ENCODE data around the gene FOLR3. TPM values are rescaled to one million over a fixed set of nuclear protein-coding genes. Genes with fewer than 3 reads are reported as not detected.

The FOLR3 gene
- total and polyA plus RNA-seq, 8 donors: 0.40 TPM; not detected in 7

DNA sequence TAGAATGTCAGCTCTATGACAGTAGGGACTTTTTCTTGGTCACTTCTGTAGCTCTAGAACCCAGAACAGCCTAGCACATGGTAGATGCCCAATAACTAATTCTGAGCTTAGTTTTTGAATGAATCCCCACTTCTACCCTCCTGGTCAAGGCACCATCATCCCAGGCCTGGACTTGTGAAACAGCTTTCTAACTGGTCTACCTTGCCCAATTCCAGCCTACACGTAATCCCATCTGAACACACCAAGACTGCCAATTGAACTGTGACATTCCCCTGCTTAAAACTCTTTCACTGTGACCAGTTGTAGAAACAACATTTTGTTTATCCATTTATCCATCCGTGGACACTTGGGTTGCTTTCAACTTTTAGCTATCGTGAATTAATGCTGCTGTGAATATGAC lies 6.1 kb upstream of the FOLR3 start:
- H3K4me1 ChIP-seq: no peaks in the 10 kb centered on the region
- TF ChIP-seq, protein P1, sequence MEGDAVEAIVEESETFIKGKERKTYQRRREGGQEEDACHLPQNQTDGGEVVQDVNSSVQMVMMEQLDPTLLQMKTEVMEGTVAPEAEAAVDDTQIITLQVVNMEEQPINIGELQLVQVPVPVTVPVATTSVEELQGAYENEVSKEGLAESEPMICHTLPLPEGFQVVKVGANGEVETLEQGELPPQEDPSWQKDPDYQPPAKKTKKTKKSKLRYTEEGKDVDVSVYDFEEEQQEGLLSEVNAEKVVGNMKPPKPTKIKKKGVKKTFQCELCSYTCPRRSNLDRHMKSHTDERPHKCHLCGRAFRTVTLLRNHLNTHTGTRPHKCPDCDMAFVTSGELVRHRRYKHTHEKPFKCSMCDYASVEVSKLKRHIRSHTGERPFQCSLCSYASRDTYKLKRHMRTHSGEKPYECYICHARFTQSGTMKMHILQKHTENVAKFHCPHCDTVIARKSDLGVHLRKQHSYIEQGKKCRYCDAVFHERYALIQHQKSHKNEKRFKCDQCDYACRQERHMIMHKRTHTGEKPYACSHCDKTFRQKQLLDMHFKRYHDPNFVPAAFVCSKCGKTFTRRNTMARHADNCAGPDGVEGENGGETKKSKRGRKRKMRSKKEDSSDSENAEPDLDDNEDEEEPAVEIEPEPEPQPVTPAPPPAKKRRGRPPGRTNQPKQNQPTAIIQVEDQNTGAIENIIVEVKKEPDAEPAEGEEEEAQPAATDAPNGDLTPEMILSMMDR (IDR thresholded peaks at IDR 0.05): no peak
- H3K36me3 ChIP-seq: no peaks in the 10 kb centered on the region
- no peak overlapping the region for H3K27ac ChIP-seq
- no peak overlapping the region for H3K4me3 ChIP-seq
- no peak for ATAC-seq
- no peak for DNase-seq
- no peaks in the 10 kb centered on the region for H3K27me3 ChIP-seq
- WGBS, 2 donors: 80 to 87% methylated on average over 3 of the region's 3 CpGs
- no peak for FAIRE-seq
- no peaks in the 10 kb centered on the region for H3K9me3 ChIP-seq
- intact Hi-C loops (cut with DNase I): no loop called here

DNA sequence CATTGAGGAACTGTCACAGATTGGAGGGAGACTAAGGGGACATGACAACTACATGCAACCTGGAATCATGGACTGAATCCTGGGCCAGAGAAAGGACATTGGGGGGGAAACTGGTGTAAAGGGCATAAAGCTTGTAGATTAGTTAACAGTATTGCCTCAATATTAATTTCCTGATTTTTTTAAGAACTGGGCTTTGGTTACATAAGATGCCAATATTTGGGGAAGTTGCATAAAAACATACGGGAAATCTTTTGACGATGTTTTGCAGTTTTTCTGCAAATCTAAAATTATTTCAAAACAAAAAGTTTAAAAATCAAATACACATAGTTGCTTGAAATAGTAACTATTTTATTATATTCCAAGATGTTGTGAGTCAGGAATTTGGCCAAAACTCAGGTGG lies 2.9 kb upstream of the FOLR3 start:
- no peaks in the 10 kb centered on the region for H3K36me3 ChIP-seq
- DNase-seq: no peak
- H3K27ac ChIP-seq: no peak overlapping the region
- ATAC-seq: no peak
- TF ChIP-seq, protein P1 (IDR thresholded peaks at IDR 0.05): no peak
- no peaks in the 10 kb centered on the region for H3K27me3 ChIP-seq
- 78 to 89% methylated on average over 2 of the region's 2 CpGs for WGBS, 2 donors
- no peak for FAIRE-seq
- H3K9me3 ChIP-seq: no peaks in the 10 kb centered on the region
- no peaks in the 10 kb centered on the region for H3K4me1 ChIP-seq
- H3K4me3 ChIP-seq: no peak overlapping the region
- intact Hi-C loops (cut with DNase I): no loop called here

DNA sequence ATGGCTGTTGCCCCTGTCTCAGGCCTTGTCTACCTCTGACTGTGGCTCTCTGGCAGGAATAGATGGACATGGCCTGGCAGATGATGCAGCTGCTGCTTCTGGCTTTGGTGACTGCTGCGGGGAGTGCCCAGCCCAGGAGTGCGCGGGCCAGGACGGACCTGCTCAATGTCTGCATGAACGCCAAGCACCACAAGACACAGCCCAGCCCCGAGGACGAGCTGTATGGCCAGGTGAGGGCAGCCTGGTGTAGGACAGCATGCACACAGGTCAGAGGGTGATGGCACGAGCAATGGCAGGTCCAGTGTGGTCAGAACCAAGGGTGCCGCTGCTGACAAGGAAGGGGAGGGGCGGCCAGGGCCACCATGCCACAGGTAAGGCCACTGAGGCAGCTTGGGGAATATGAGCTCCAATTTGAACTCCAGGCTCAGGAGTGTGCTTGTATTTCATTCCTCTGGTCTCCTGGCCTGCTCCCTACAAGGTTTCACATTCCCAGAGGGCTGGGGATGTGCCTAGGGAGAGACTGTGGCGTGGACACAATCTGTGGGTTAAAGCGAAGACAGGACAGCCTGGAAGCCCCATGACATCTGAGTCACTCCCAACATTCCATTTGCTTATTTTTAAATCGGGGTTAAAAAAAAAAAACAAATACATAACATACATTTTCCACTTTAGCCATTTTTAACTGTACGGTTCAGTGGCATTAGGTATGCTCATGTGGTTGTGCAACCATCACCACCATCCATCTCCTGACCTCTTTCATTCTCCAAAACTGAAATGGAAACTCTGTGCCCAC lies 562 bp downstream of the FOLR3 start:
- FAIRE-seq: no peak
- Histone ChIP-seq H3K27me3 (no peaks in the 10 kb centered on the region), H3K4me1 (no peaks in the 10 kb centered on the region), H3K36me3 (no peaks in the 10 kb centered on the region), H3K27ac (no peak overlapping the region), H3K4me3 (no peak overlapping the region), H3K9me3 (no peaks in the 10 kb centered on the region)
- peak in 1 of 6 donors; percentile 29 for DNase-seq
- 81 to 86% methylated on average over 14 of the region's 14 CpGs for WGBS, 2 donors
- ATAC-seq: no peak
- intact Hi-C loops (cut with DNase I): no loop called here
- TF ChIP-seq, protein P1 (IDR thresholded peaks at IDR 0.05): no peak

DNA sequence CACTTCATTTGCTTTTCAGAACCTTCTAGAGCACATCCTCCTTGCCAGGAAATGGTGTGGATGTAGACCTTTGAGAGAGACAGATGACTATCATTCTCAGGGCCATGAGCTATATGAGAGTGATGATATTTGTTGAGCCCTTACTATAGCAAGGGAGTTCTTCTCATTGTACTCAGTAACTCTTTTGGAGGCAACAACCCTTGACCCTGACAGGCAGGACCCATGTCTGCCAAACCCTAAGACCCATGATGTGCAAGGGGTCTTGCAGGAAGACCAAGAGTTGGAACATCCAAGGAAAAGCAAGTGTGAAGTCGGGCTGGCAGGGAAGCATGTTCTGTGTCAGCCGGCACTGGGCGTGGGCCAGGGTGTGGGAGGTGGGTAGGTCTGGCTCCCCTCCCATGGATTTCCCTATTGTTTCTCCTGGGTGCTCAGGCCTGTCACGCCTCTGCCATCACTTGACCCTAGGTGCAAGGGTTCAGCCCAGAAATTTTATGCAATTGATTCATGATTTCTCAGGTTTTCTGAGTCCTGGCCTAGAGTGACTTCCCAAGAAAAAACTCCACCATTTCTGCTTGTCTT lies 1.2 kb downstream of the FOLR3 start:
- no peak overlapping the region for H3K27ac ChIP-seq
- no peak overlapping the region for H3K4me3 ChIP-seq
- TF ChIP-seq, protein P1 (IDR thresholded peaks at IDR 0.05): no peak
- 83 to 91% methylated on average over 4 of the region's 4 CpGs for WGBS, 2 donors
- DNase-seq (no peak), FAIRE-seq (no peak), ATAC-seq (no peak)
- H3K4me1 ChIP-seq: no peaks in the 10 kb centered on the region
- intact Hi-C loops (cut with DNase I): no loop called here
- no peaks in the 10 kb centered on the region for H3K36me3 ChIP-seq
- H3K27me3 ChIP-seq: no peaks in the 10 kb centered on the region
- H3K9me3 ChIP-seq: no peaks in the 10 kb centered on the region

DNA sequence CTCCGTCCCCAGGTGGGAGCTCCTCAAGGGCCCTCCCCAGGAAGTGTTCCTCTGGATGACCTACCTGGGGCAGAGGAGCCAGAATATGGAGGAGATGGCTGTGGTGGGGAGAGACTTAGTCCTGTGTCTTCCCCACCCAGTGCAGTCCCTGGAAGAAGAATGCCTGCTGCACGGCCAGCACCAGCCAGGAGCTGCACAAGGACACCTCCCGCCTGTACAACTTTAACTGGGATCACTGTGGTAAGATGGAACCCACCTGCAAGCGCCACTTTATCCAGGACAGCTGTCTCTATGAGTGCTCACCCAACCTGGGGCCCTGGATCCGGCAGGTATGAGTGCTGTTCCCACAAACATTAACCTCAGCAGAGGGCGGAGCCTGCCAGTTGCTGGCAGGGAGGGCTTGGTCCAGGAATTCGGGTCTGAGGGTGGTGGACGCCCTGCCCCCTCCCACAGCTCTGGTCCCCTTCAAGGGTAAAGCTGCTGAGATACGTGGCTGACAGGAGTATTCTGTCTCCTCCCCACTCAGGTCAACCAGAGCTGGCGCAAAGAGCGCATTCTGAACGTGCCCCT lies 3.4 kb downstream of the FOLR3 start:
- TF ChIP-seq, protein P1 (IDR thresholded peaks at IDR 0.05): no peak
- no peaks in the 10 kb centered on the region for H3K36me3 ChIP-seq
- ATAC-seq: no peak
- no peak overlapping the region for H3K4me3 ChIP-seq
- no peaks in the 10 kb centered on the region for H3K27me3 ChIP-seq
- DNase-seq: no peak
- no peaks in the 10 kb centered on the region for H3K4me1 ChIP-seq
- H3K9me3 ChIP-seq: no peaks in the 10 kb centered on the region
- intact Hi-C loops (cut with DNase I): no loop called here
- WGBS, 2 donors: 68 to 73% methylated on average over 12 of the region's 12 CpGs
- no peak overlapping the region for H3K27ac ChIP-seq
- no peak for FAIRE-seq
